ENCODE data around the gene CCDC28A.

Gene CCDC28A

DNA sequence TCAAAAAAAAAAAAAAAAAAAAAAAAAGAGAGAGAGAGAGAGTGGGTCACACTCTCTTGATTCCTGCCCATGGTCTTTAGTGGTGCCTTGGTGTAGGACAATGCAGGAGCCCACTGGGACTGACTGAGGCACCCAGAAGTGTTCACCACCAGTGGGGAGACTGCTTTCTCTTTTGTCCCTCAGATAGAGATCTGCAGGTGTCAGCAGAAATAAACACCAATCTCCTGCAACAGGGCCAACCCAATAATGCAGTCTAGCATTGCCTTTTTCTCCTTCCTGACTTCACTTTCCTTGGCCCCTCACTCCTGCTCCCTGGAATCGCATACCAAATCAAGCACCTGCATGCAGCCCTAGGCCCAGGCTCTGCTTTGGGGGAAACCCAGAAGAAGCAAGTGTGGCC is 39.0 kb upstream of the CCDC28A start:
- no peak for TF ChIP-seq BHLHE40 (IDR thresholded peaks at IDR 0.05; ENCODE audit: borderline replicate concordance)
- TF ChIP-seq ELF4 (IDR thresholded peaks at IDR 0.05) = no peak
- no peak for TF ChIP-seq SP1 (IDR thresholded peaks at IDR 0.05)
- TF ChIP-seq ARNT (IDR thresholded peaks at IDR 0.05) = no peak
- TF ChIP-seq CTBP1 (IDR thresholded peaks at IDR 0.05; ENCODE audit: borderline replicate concordance) = no peak
- no peak for TF ChIP-seq LEF1 (IDR thresholded peaks at IDR 0.05; ENCODE audit: borderline replicate concordance)
- no peak for TF ChIP-seq SUZ12 (IDR thresholded peaks at IDR 0.05)
- TF ChIP-seq L3MBTL2 (conservative IDR thresholded peaks at IDR 0.05) = no peak
- no peak for TF ChIP-seq FOXM1 (IDR thresholded peaks at IDR 0.05; ENCODE audit: borderline replicate concordance)
- no peak for TF ChIP-seq HDGF (IDR thresholded peaks at IDR 0.05; ENCODE audit: borderline replicate concordance)
- TF ChIP-seq, protein P1, sequence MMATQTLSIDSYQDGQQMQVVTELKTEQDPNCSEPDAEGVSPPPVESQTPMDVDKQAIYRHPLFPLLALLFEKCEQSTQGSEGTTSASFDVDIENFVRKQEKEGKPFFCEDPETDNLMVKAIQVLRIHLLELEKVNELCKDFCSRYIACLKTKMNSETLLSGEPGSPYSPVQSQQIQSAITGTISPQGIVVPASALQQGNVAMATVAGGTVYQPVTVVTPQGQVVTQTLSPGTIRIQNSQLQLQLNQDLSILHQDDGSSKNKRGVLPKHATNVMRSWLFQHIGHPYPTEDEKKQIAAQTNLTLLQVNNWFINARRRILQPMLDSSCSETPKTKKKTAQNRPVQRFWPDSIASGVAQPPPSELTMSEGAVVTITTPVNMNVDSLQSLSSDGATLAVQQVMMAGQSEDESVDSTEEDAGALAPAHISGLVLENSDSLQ (IDR thresholded peaks at IDR 0.05) = no peak
- TF ChIP-seq FOXK2 (IDR thresholded peaks at IDR 0.05) = no peak
- TF ChIP-seq ZNF384 (IDR thresholded peaks at IDR 0.05) = no peak
- no peak for TF ChIP-seq TARDBP (IDR thresholded peaks at IDR 0.05)
- no peak for TF ChIP-seq NFRKB (IDR thresholded peaks at IDR 0.05)
- no peak for TF ChIP-seq FOXA1 (IDR thresholded peaks at IDR 0.05)
- ChIA-PET CTCF (no interaction called here), POLR2A (no interaction called here)

DNA sequence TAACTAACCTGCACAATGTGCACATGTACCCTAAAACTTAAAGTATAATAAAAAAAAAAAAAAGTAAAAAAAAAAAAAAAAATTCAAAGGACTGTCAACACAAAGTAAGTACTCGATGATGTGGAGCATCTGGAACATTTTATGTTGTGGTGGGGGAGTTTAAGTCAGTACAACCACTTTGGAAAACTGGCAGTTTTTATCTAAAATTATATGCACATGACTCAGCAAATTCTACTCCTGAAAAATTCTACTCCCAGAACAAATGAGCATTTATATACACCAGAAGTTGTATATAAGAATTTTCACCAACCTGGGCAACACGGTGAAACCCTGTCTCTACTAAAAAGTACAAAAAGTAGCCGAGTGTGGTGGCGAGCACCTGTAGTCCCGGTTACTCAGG is 36.9 kb upstream of the CCDC28A start:
- DNase-seq (ENCODE audit: extremely low spot score) = no peak
- TF ChIP-seq ZNF384 (IDR thresholded peaks at IDR 0.05) = no peak
- no peak for TF ChIP-seq ARNT (IDR thresholded peaks at IDR 0.05)
- no peak for TF ChIP-seq SUZ12 (IDR thresholded peaks at IDR 0.05)
- no peak for TF ChIP-seq FOXA1 (IDR thresholded peaks at IDR 0.05)
- no peak for TF ChIP-seq L3MBTL2 (conservative IDR thresholded peaks at IDR 0.05)
- no peak for TF ChIP-seq FOXM1 (IDR thresholded peaks at IDR 0.05; ENCODE audit: borderline replicate concordance)
- no peak for TF ChIP-seq SP1 (IDR thresholded peaks at IDR 0.05)
- no peak for TF ChIP-seq LEF1 (IDR thresholded peaks at IDR 0.05; ENCODE audit: borderline replicate concordance)
- TF ChIP-seq TARDBP (IDR thresholded peaks at IDR 0.05) = no peak
- TF ChIP-seq, protein P1 (IDR thresholded peaks at IDR 0.05) = no peak
- no peak for TF ChIP-seq NFRKB (IDR thresholded peaks at IDR 0.05)
- no peak for TF ChIP-seq FOXK2 (IDR thresholded peaks at IDR 0.05)
- TF ChIP-seq HDGF (IDR thresholded peaks at IDR 0.05; ENCODE audit: borderline replicate concordance) = no peak
- TF ChIP-seq ELF4 (IDR thresholded peaks at IDR 0.05) = no peak
- no peak for TF ChIP-seq BHLHE40 (IDR thresholded peaks at IDR 0.05; ENCODE audit: borderline replicate concordance)
- ChIA-PET POLR2A (no interaction called here), CTCF (no interaction called here)

More for the DNA sequence above, 39.0 kb upstream of the CCDC28A start:
- DNase-seq (ENCODE audit: extremely low spot score) = no peak

DNA sequence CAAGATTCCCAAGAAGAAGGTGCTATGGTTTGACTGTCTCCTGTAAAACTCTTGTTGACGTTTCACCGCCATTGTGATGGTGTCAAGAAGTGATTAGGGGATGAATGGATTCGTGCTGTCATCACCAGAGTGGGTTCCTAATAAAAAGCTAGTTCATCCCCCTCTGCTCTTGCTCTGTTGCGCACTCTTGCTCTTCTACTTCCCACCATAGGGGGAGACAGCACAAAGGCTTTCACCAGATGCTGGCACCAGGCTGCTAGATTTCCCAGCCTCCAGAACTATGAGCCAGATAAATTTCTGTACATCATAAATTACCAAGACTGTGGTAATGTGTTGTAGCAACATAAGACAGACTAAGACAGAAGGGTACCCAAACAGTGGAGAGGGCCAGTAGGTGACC is 21.6 kb upstream of the CCDC28A start:
- ChIA-PET CTCF (no interaction called here), POLR2A (no interaction called here)
- TF ChIP-seq, protein P1 (IDR thresholded peaks at IDR 0.05) = no peak
- TF ChIP-seq LEF1 (IDR thresholded peaks at IDR 0.05; ENCODE audit: borderline replicate concordance) (no peak), ZNF384 (IDR thresholded peaks at IDR 0.05) (no peak), FOXK2 (IDR thresholded peaks at IDR 0.05) (no peak), CTBP1 (IDR thresholded peaks at IDR 0.05; ENCODE audit: borderline replicate concordance) (no peak), ELF4 (IDR thresholded peaks at IDR 0.05) (no peak), NFRKB (IDR thresholded peaks at IDR 0.05) (no peak), FOXA1 (IDR thresholded peaks at IDR 0.05) (no peak), HDGF (IDR thresholded peaks at IDR 0.05; ENCODE audit: borderline replicate concordance) (no peak), BHLHE40 (IDR thresholded peaks at IDR 0.05; ENCODE audit: borderline replicate concordance) (no peak), TARDBP (IDR thresholded peaks at IDR 0.05) (no peak), SP1 (IDR thresholded peaks at IDR 0.05) (no peak), L3MBTL2 (conservative IDR thresholded peaks at IDR 0.05) (no peak), ARNT (IDR thresholded peaks at IDR 0.05) (no peak), FOXM1 (IDR thresholded peaks at IDR 0.05; ENCODE audit: borderline replicate concordance) (no peak), SUZ12 (IDR thresholded peaks at IDR 0.05) (no peak)
- DNase-seq (ENCODE audit: extremely low spot score) = no peak

DNA sequence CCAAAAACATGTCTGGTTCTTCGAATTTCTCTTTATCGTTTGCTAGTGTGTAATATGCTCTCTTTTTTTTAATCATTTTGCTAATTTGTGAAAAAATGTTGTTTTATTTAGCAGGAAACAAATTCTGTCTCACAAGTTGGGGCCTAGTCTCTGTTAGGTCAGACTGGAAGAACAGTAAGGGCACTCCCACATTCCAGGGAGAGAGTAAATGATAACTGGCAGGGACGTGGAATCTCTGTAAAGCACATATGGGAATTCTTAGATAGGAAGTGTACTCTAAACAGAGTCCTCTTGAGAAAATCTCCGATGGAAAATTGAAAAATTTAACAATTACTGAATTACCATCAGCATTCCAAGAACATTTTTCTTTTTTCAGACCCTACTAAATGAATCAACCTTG is 16.4 kb upstream of the CCDC28A start:
- no peak for TF ChIP-seq ZNF384 (IDR thresholded peaks at IDR 0.05)
- no peak for TF ChIP-seq L3MBTL2 (conservative IDR thresholded peaks at IDR 0.05)
- no peak for TF ChIP-seq FOXA1 (IDR thresholded peaks at IDR 0.05)
- no peak for TF ChIP-seq NFRKB (IDR thresholded peaks at IDR 0.05)
- no peak for TF ChIP-seq SP1 (IDR thresholded peaks at IDR 0.05)
- no peak for TF ChIP-seq FOXM1 (IDR thresholded peaks at IDR 0.05; ENCODE audit: borderline replicate concordance)
- no peak for TF ChIP-seq CTBP1 (IDR thresholded peaks at IDR 0.05; ENCODE audit: borderline replicate concordance)
- TF ChIP-seq ELF4 (IDR thresholded peaks at IDR 0.05) = no peak
- no peak for TF ChIP-seq BHLHE40 (IDR thresholded peaks at IDR 0.05; ENCODE audit: borderline replicate concordance)
- no peak for TF ChIP-seq FOXK2 (IDR thresholded peaks at IDR 0.05)
- TF ChIP-seq TARDBP (IDR thresholded peaks at IDR 0.05) = no peak
- no peak for TF ChIP-seq ARNT (IDR thresholded peaks at IDR 0.05)
- TF ChIP-seq SUZ12 (IDR thresholded peaks at IDR 0.05) = no peak
- TF ChIP-seq LEF1 (IDR thresholded peaks at IDR 0.05; ENCODE audit: borderline replicate concordance) = no peak
- TF ChIP-seq HDGF (IDR thresholded peaks at IDR 0.05; ENCODE audit: borderline replicate concordance) = no peak
- CTCF ChIA-PET = no interaction called here
- DNase-seq (ENCODE audit: extremely low spot score) = no peak
- POLR2A ChIA-PET = no interaction called here

DNA sequence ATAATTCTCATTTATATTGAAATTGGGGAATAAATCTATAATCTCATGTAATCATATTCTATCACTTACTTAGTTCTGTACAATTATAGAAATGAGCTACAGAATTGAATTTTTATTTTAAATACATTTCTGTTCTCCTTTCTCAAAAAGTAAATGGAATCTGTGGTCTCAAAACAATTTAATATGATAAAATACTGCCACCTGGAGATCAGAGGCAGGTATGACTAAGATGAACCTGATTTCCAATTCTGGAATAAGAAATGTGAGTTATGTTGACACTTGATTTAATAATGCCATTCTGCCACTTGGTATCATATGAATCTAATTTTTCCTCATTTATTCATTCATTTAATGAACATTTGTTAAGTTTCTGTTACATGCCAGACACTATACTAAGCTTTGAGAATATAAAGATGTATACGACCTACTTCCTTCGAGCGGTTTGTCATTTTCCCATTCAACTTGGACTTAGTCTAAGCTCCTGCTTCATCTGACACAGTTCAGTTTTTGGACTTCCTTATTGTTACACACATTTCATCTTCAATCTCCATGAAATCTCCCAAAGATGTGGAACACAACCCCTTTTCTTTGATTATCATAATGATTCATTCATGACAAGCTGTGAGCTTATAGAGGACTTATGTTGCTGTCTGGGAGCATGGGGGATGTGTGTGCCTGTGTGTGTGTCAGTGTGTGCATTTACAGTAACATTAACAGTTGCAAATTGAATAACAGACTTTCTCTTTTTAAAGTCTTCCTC is 7.5 kb upstream of the CCDC28A start:
- ChIA-PET CTCF (interaction anchor here (0.6 to 1.7 kb wide), 5 partner anchors 74 to 719 kb away, joined by 3 to 6 read pairs (median 4); no protein-coding TSS in a partner anchor), POLR2A (no interaction called here)
- no peak for TF ChIP-seq L3MBTL2 (conservative IDR thresholded peaks at IDR 0.05)
- TF ChIP-seq TARDBP (IDR thresholded peaks at IDR 0.05) = no peak
- no peak for TF ChIP-seq ZNF384 (IDR thresholded peaks at IDR 0.05)
- TF ChIP-seq FOXM1 (IDR thresholded peaks at IDR 0.05; ENCODE audit: borderline replicate concordance) = no peak
- no peak for TF ChIP-seq FOXA1 (IDR thresholded peaks at IDR 0.05)
- no peak for TF ChIP-seq CTBP1 (IDR thresholded peaks at IDR 0.05; ENCODE audit: borderline replicate concordance)
- TF ChIP-seq ARNT (IDR thresholded peaks at IDR 0.05) = no peak
- TF ChIP-seq SP1 (IDR thresholded peaks at IDR 0.05) = no peak
- TF ChIP-seq ELF4 (IDR thresholded peaks at IDR 0.05) = no peak
- TF ChIP-seq, protein P1 (IDR thresholded peaks at IDR 0.05) = no peak
- no peak for TF ChIP-seq LEF1 (IDR thresholded peaks at IDR 0.05; ENCODE audit: borderline replicate concordance)
- TF ChIP-seq SUZ12 (IDR thresholded peaks at IDR 0.05) = no peak
- TF ChIP-seq FOXK2 (IDR thresholded peaks at IDR 0.05) = no peak
- TF ChIP-seq BHLHE40 (IDR thresholded peaks at IDR 0.05; ENCODE audit: borderline replicate concordance) = no peak
- TF ChIP-seq HDGF (IDR thresholded peaks at IDR 0.05; ENCODE audit: borderline replicate concordance) = no peak
- no peak for TF ChIP-seq NFRKB (IDR thresholded peaks at IDR 0.05)
- DNase-seq (ENCODE audit: extremely low spot score) = peak; percentile 31
